DMS114 treated with DMSO at 0.1 percent for 48 hours (cell line): ENCODE measurements around the gene SCAP.
"Not testable (repeated sequence)": the region's sequence is repeated elsewhere in the genome, so short reads cannot be mapped to it uniquely, and the experiment has no call there.

ENCODE experiments used
- DNase-seq: peaks from one replicate; lab custom pipeline; 2025; ENCODE audit not compliant: unreplicated experiment; lab: John Stamatoyannopoulos, UW

SCAP gene

GRCh38 chr3:47475570-47476329 lies at the start of gene SCAP:
TSS of gene SCAP (minus strand) at chr3:47475941. CDS start at chr3:47442993, 32,948 bp downstream.
- peak; percentile 44 for DNase-seq

DNA sequence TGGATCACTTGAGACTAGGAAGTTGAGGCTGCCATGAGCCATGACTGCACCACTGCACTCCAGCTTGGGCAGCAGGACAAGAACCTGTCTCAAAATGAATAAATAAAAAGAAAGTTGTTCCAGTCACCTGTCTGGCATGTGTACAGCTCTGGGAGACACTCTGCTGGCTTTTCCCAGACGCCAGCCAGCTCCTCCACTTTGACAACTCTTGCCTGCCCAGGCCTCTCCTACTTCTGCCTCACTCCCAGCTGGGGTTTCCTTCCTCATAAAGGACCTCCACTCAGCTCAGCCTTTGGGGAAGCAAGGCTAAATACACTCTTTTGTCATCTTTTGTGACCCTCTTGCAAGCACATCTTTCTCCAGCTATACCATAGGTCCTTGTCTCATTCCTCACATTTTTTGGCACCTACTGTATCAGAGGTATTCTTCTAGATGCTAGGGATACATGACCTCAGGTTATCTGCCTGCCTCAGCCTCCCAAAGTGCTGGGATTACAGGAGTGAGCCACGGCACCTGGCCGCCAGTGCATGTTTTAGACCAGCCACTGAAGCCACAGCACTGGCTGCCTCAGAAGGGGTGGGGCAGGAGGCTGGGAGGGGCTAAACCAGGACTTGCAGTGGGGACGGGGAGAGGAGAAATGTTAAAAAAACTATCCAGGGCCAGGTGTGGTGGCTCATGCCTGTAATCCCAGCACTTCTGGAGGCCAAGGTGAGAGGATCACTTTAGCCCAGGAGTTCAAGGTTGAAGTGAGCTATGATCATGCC lies 47.8 kb upstream of the SCAP start:
- no peak for DNase-seq

- peak; percentile 88 for DNase-seq
Measured at GRCh38 chr3:47522082-47522987, 46.6 kb upstream of the SCAP start.

- DNase-seq, result no peak
Measured at GRCh38 chr3:47520756-47521155, 45.0 kb upstream of the SCAP start.

DNA sequence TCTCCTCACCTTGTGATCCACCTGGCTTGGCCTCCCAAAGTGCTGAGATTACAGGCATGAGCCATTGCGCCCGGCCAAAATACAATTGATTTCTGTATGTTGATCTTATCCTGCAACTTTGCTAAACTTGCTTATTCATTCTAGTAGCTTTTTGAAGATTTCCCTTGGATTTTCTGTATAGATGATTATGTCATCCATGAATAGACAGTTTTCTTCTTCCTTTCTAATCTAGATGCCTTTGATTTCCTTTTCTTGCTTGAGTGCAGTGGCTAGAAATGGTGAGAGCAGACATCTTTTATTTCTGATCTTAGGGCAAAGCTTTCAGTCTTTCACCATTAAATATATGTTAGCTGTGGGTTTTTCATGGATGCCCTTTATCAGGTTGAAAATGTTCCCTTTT lies 42.2 kb upstream of the SCAP start:
- no peak for DNase-seq

- no peak for DNase-seq
Measured at GRCh38 chr3:47515864-47516319, 40.2 kb upstream of the SCAP start.

DNA sequence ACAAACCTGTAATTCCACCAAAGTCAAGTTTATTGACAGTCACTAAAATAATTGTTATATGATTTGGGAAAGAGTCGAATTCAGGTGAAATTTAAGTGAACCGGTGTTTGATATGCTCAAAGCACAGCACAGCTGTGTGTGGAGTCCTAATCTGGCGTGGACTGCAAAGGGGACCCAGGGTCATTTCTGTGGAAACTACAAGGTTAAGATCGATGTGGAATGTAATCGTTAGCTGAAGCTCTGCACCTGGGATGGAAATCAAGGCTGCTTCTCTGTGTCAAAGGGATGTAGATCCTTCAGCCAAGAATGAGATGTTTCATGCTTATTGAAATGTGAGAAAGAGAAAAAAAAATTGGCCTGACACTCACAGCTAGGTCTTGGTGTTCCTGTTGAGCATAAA lies 39.4 kb upstream of the SCAP start:
- no peak for DNase-seq

DNA sequence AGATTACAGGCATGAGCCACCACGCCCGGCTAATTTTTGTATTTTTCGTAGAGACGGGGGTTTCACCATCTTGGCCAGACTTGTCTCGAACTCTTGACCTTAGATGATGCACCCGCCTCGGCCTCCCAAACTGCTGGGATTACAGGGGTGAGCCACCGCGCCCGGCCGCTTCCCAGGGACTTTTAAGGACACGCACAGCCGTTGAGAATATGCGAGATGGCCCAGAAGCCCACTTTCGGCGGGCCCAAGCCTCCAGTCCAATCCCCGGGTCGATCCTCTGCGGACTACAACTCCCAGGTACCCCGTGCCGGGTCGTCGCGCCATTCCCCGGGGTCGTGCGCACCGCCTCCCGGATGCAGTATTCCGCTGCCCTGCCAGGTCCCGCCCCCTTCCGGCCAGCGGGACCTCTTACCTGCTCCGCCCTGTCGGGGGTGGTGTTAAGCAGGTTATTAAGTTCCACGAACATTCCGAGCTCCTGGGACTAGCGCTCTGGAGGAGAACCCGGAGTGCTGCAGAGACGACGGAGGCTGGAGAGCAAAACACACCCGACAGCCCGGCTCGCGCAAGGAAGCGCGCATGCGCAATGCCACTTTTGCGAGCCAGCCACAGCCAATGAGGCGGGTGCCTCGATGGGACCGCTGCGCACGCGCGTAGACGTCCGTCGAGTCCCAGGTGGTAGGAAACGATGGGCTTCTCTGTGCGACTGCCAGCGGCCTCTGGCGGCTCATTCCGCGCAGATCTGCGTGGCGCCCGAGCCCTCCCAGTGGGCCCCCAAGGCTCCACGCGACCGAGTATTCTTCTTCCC lies 37.6 kb upstream of the SCAP start, which contains the start of gene ELP6:
Gene ELP6 (minus strand): TSS at position 588 of the 805 bp plus-strand sequence. CDS start 122 bp downstream, at position 466.
- DNase-seq, result peak; percentile 92

- DNase-seq, result no peak
Measured at GRCh38 chr3:47512416-47513124, 36.8 kb upstream of the SCAP start.

DNA sequence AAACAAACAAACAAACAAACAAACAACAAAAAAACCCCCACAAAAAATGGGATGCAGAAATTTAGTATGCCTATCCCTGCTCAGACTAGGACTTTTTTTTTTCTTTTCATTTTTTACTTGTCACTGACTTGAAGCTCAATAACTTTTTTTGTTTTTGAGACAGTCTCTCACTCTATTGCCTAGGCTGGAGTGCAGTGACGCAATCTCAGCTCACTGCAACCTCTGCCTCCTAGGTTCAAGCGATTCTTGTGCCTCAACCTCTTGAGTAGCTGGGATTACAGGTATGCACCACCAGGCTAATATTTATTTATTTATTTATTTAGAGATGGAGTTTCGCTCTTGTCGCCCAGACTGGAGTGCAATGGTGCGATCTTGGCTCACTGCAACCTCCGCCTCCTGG lies 29.5 kb upstream of the SCAP start:
- DNase-seq, result not testable (repeated sequence)

DNA sequence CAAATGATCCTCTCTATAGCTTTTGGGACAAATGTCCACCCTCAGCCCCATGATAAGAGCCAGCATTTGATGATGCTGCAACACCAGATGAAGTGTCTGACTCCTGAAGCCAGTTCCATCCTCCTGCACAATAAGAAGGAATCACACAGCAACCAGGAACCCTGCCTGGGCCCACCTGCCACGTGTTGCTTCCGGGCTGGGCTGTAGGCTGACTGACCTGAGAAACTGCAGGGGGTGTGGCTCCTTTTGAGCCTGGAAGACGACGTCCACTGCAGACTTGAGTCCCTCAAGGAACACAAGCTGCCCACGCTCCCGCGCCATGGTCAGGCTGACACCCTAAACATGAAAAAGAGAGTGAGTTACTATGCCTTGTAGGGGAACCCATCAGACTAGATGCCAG lies 28.4 kb upstream of the SCAP start:
- no peak for DNase-seq

DNA sequence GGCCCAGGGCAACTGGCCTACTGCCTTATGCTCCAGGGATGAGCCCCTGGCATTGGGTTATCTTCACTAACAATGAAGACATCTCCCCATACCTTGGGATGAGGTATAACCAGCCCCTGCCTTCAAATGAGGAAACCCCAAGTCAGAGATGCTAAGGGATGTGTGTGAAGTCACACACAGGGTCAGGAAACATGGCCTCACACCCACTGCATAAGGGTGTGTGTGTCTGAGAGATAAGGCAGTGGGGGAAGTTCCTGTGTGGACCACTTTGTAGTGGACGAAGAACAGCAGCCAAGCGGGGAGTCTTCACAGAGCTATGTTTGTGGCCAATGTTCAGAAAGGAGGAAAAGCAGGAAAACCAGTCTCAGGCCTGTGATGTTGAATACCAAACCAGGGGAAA lies 27.3 kb upstream of the SCAP start:
- no peak for DNase-seq

DNA sequence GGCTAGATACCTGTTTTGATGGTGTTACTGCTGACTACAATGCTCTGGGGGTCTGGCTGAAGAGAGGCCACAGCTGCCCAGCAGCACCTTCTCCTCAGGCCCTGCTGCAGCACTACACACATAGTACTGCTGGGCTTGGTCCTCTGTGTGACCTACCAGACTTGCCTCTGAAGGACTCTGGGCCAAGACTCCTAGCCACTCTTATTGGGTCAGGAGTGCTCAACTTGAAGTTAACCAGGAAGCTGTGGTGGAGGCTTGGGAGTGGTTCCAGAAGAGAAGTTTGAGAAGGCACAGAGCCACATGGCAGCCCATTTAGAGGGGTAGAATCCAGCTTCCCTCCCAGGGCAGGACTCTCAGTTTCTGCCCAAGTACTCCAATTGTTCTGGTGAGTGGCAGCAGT lies 21.2 kb upstream of the SCAP start:
- DNase-seq, result no peak

- DNase-seq, result no peak
Measured at GRCh38 chr3:47495886-47496285, 20.1 kb upstream of the SCAP start.

DNA sequence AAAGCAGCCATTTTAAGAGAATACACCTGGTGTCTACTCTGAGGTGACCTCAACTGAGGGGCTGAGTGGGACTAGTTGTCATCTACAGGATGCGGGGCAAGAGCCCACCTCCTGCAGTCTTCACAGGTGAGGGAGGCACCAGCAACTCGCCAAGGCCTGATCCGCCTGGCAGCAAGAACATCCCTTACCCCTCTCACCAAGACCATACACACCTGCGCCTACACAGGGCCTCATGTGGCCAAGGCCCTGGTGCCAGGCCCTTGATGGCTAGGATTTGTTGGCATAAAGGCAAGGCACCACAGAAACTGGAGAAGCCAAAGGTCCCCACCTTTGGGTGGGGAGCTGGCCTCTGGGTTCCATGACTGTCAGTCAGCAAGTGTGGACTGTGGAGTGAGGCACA lies 19.4 kb upstream of the SCAP start:
- DNase-seq, result no peak

DNA sequence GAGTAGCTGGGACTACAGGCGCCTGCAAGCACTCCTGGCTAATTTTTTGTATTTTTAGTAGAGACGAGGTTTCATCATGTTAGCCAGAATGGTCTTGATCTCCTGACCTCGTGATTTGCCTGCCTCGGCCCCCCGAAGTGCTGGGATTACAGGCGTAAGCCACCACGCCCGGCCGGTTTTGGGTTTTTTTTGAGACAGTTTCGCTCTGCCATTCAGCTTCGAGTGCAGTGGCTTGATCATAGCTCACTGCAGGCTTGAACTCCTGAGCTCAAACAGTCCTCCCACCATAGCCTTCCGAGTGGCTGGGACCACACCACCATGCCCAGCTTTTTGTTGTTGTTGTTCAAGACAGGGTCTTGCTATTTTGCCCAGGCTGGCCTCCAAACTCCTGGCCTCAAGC lies 16.0 kb upstream of the SCAP start:
- DNase-seq, result no peak

GRCh38 chr3:47491186-47491585 lies 15.4 kb upstream of the SCAP start:
- DNase-seq, result no peak

GRCh38 chr3:47487265-47487664 lies 11.5 kb upstream of the SCAP start:
- DNase-seq, result no peak

DNA sequence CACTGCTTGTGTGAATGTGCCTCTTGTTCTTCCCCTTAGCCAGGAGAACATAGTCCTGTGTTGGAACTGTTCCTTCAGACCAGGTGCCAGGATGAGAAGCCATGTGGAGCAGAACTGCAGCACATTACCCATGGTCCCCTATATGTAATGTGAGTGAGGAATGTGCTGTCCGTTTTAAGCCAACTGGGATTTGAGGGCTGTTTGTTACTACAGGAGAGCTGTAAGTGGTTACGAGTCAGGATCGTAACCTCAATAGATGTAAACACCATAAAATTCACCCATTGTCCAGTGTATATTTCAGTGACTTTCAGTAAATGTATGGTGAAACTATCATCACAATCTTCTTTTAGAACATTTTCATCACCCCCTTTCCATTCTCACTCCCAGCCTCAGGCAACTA lies 10.1 kb upstream of the SCAP start:
- no peak for DNase-seq

DNA sequence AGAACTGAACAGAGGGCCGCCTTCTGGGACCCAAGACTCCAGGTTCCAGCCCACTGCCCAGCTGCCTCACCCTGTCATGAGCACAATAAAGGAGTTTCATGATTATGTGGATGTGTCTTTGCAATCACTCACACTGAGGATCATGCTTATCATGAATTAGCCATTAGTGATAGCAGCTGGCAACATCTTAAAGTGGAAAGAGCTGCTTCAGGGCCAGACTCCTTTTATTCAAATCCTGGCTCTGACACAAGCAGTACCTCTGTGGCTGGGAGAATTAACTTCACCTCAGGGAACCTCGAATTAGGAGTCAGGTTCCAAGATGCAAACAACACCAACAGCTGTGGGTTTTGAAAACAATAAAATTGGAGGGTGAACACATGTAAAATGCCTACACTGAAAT lies 6.6 kb upstream of the SCAP start:
- no peak for DNase-seq
